Prostate gland (tissue), 2 donors: ENCODE data around the gene PALM.

Experiments used
- CTCF ChIP-seq, 4 experiments: fragments of 200-600 bp in 2 of 4; fragments of 450-650 bp in 2 of 4; sonication (generic) in 2 of 4; IDR thresholded peaks; 1 replicate in 3 of 4; 2 replicates in 1 of 4; pipeline ENCODE4 v1.5.1; 2016 to 2019; ENCODE audit warnings: antibody characterized with exemption in 4 of 4, mild to moderate bottlenecking in 2 of 4, moderate library complexity in 2 of 4
- POLR2AphosphoS5 ChIP-seq: sonication (generic); formaldehyde crosslinking; IDR thresholded peaks from one replicate; pipeline ENCODE4 v1.6.1; 2017; ENCODE audit warnings: antibody characterized with exemption

GRCh38 chr19:776549-776948 is 67.8 kb downstream of the PALM start:
- TF ChIP-seq CTCF (IDR thresholded peaks at IDR 0.05) (no peak), POLR2AphosphoS5 (no peak)
